GM21737 (cell line): ENCODE results near the gene MAGI2.

ENCODE experiments used
- ATAC-seq: cut with Tn5 transposase; IDR thresholded peaks from one replicate; pipeline ENCODE4 v1.9.1; 2021; ENCODE audit warnings: mild to moderate bottlenecking, moderate library complexity; ENCODE audit not compliant: unreplicated experiment

The MAGI2 gene

GRCh38 chr7:79308192-79308591, 145.3 kb downstream of the MAGI2 start:
- no peak for ATAC-seq

- ATAC-seq = no peak
Measured at GRCh38 chr7:79307376-79307775, 146.1 kb downstream of the MAGI2 start.

GRCh38 chr7:79304711-79305110, 148.8 kb downstream of the MAGI2 start:
- ATAC-seq = no peak

GRCh38 chr7:79302293-79302692, 151.2 kb downstream of the MAGI2 start:
- no peak for ATAC-seq

- no peak for ATAC-seq
Measured at GRCh38 chr7:79301419-79301818, 152.0 kb downstream of the MAGI2 start.

- no peak for ATAC-seq
Measured at GRCh38 chr7:79300573-79300972, 152.9 kb downstream of the MAGI2 start.

GRCh38 chr7:79298145-79298760, 155.2 kb downstream of the MAGI2 start:
- ATAC-seq = no peak

- no peak for ATAC-seq
Measured at GRCh38 chr7:79296553-79297320, 156.7 kb downstream of the MAGI2 start.

GRCh38 chr7:79293655-79294142, 159.8 kb downstream of the MAGI2 start:
- no peak for ATAC-seq

GRCh38 chr7:79292834-79293233, 160.6 kb downstream of the MAGI2 start:
- no peak for ATAC-seq

- ATAC-seq = no peak
Measured at GRCh38 chr7:79291498-79291865, 162.0 kb downstream of the MAGI2 start.

- ATAC-seq = no peak
Measured at GRCh38 chr7:79290841-79291497, 162.5 kb downstream of the MAGI2 start.

GRCh38 chr7:79290398-79290797, 163.1 kb downstream of the MAGI2 start:
- ATAC-seq = no peak

GRCh38 chr7:79288655-79289054, 164.8 kb downstream of the MAGI2 start:
- ATAC-seq = no peak

GRCh38 chr7:79287981-79288380, 165.5 kb downstream of the MAGI2 start:
- ATAC-seq = no peak

- no peak for ATAC-seq
Measured at GRCh38 chr7:79286181-79286580, 167.3 kb downstream of the MAGI2 start.

- no peak for ATAC-seq
Measured at GRCh38 chr7:79285756-79286155, 167.7 kb downstream of the MAGI2 start.

- ATAC-seq = no peak
Measured at GRCh38 chr7:79284211-79284610, 169.3 kb downstream of the MAGI2 start.

- no peak for ATAC-seq
Measured at GRCh38 chr7:79282882-79283602, 170.4 kb downstream of the MAGI2 start.

GRCh38 chr7:79282070-79282694, 171.3 kb downstream of the MAGI2 start:
- no peak for ATAC-seq

GRCh38 chr7:79281426-79281825, 172.0 kb downstream of the MAGI2 start:
- no peak for ATAC-seq
